GM19395 (cell line): ENCODE data around the gene TPPP.

ENCODE experiments used
- ATAC-seq: cut with Tn5 transposase; IDR thresholded peaks from one replicate; pipeline ENCODE4 v1.9.1; 2021; ENCODE audit warnings: mild to moderate bottlenecking, moderate library complexity; ENCODE audit not compliant: unreplicated experiment

The TPPP gene

GRCh38 chr5:647727-648126, 45.4 kb downstream of the TPPP start:
- ATAC-seq: no peak

GRCh38 chr5:647311-647710, 45.8 kb downstream of the TPPP start:
- no peak for ATAC-seq

GRCh38 chr5:646396-647201, 46.6 kb downstream of the TPPP start:
- no peak for ATAC-seq

- no peak for ATAC-seq
Observed at GRCh38 chr5:645421-645820, 47.7 kb downstream of the TPPP start.

- no peak for ATAC-seq
Observed at GRCh38 chr5:644971-645370, 48.2 kb downstream of the TPPP start.

GRCh38 chr5:644509-644908, 48.6 kb downstream of the TPPP start:
- ATAC-seq: no peak

- ATAC-seq: peak; percentile 92
Observed at GRCh38 chr5:643811-644271, 49.3 kb downstream of the TPPP start.

- ATAC-seq: peak; percentile 44
Observed at GRCh38 chr5:643351-643801, 49.8 kb downstream of the TPPP start.

- no peak for ATAC-seq
Observed at GRCh38 chr5:642481-642880, 50.7 kb downstream of the TPPP start.

- no peak for ATAC-seq
Observed at GRCh38 chr5:641331-641765, 51.8 kb downstream of the TPPP start.

- ATAC-seq: no peak
Observed at GRCh38 chr5:640461-641330, 52.5 kb downstream of the TPPP start.

GRCh38 chr5:639584-640213, 53.5 kb downstream of the TPPP start:
- no peak for ATAC-seq

- ATAC-seq: no peak
Observed at GRCh38 chr5:639253-639530, 54.0 kb downstream of the TPPP start.

- ATAC-seq: no peak
Observed at GRCh38 chr5:638501-639252, 54.5 kb downstream of the TPPP start.

- ATAC-seq: no peak
Observed at GRCh38 chr5:637581-638450, 55.3 kb downstream of the TPPP start.

- no peak for ATAC-seq
Observed at GRCh38 chr5:636951-637350, 56.2 kb downstream of the TPPP start.

GRCh38 chr5:635306-636055, 57.7 kb downstream of the TPPP start:
- no peak for ATAC-seq

GRCh38 chr5:634191-634590, 59.0 kb downstream of the TPPP start:
- ATAC-seq: no peak

- ATAC-seq: no peak
Observed at GRCh38 chr5:633501-633955, 59.6 kb downstream of the TPPP start.
